Peyer's patch (tissue), 4 donors: ENCODE measurements around the gene NFIB.

ENCODE experiments used
- CTCF ChIP-seq, 6 experiments: fragments of 450-650 bp in 4 of 6; fragments of 200-600 bp in 2 of 6; sonication (generic) in 1 of 6; IDR thresholded peaks; one replicate each; pipeline ENCODE4 v1.5.1; 2017 to 2019; ENCODE audit warnings: antibody characterized with exemption in 6 of 6, mild to moderate bottlenecking in 3 of 6, moderate library complexity in 1 of 6
- POLR2A ChIP-seq, 2 donors: fragments of 450-650 bp; IDR thresholded peaks; one replicate each; pipeline ENCODE4 v1.5.1; 2017; ENCODE audit warnings: antibody characterized with exemption in 2 of 2, mild to moderate bottlenecking in 2 of 2, moderate library complexity in 2 of 2

GRCh38 chr9:14243514-14244042, 70.4 kb downstream of the NFIB start:
- TF ChIP-seq CTCF (IDR thresholded peaks at IDR 0.05), result no peak
- TF ChIP-seq POLR2A (IDR thresholded peaks at IDR 0.05), result no peak
